ENCODE data around the gene DNAJC22.

DNA sequence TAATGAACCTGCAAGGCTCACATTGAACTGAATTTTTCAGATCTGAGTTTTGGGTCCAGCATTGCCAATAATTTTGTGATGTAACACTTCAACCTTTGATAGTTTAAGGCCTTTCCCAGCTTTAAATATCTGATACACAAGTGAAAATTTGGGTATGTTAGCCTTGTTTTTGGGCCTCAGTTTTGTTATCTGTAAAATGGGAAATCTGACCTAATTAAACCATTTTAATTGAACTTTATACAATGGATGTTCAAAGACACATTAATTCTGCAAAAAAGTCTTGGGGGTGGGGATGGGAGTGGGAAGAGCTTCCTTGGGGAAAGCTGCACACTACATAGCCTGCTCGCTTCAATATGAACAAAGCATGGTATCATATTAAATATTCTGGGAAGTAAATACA is 15.4 kb downstream of the DNAJC22 start:
- TF ChIP-seq POLR2AphosphoS5 (IDR thresholded peaks at IDR 0.05; ENCODE audit: low read depth, low read length) (no peak), TAF1 (IDR thresholded peaks at IDR 0.05; ENCODE audit: borderline replicate concordance, insufficient read depth, low read length) (no peak), SIN3A (IDR thresholded peaks at IDR 0.05; ENCODE audit: borderline replicate concordance, insufficient read depth, low read length) (no peak), FOXP2 (optimal IDR thresholded peaks at IDR 0.05; ENCODE audit: borderline replicate concordance, extremely low read depth, extremely low read length, insufficient read depth) (no peak)
- TF ChIP-seq, protein P1, sequence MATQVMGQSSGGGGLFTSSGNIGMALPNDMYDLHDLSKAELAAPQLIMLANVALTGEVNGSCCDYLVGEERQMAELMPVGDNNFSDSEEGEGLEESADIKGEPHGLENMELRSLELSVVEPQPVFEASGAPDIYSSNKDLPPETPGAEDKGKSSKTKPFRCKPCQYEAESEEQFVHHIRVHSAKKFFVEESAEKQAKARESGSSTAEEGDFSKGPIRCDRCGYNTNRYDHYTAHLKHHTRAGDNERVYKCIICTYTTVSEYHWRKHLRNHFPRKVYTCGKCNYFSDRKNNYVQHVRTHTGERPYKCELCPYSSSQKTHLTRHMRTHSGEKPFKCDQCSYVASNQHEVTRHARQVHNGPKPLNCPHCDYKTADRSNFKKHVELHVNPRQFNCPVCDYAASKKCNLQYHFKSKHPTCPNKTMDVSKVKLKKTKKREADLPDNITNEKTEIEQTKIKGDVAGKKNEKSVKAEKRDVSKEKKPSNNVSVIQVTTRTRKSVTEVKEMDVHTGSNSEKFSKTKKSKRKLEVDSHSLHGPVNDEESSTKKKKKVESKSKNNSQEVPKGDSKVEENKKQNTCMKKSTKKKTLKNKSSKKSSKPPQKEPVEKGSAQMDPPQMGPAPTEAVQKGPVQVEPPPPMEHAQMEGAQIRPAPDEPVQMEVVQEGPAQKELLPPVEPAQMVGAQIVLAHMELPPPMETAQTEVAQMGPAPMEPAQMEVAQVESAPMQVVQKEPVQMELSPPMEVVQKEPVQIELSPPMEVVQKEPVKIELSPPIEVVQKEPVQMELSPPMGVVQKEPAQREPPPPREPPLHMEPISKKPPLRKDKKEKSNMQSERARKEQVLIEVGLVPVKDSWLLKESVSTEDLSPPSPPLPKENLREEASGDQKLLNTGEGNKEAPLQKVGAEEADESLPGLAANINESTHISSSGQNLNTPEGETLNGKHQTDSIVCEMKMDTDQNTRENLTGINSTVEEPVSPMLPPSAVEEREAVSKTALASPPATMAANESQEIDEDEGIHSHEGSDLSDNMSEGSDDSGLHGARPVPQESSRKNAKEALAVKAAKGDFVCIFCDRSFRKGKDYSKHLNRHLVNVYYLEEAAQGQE (IDR thresholded peaks at IDR 0.05; ENCODE audit: insufficient read depth in 1 of 2, low read depth in 2 of 2, low read length in 2 of 2), result no peak

Data from PFSK-1 (cell line).